DMS79 treated with DMSO at 0.1 percent for 48 hours (cell line): Measurements from ENCODE around the gene FKBP1C.
"Not testable (repeated sequence)": the region's sequence is repeated elsewhere in the genome, so short reads cannot be mapped to it uniquely, and the experiment has no call there.

Experiments
- DNase-seq: peaks from one replicate; lab custom pipeline; 2025; lab: John Stamatoyannopoulos, UW

FKBP1C gene

DNA sequence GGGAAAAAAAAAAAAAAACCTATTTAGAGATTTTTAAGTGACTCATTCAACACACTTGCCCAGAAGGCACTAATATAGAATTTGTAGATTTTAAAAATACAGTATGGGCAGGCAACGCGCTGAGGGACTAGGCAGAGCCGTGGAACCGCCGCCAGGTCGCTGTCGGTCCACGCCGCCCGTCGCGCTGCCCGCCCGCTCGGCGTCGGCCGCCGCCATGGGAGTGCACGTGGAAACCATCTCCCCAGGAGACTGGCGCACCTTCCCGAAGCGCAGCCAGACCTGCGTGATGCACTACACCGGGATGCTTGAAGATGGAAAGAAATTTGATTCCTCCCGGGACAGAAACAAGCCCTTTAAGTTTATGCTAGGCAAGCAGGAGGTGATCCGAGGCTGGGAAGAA lies at the start of gene FKBP1C:
FKBP1C (plus strand) TSS at position 127 of the 400 bp plus-strand sequence.
- DNase-seq = not testable (repeated sequence)

DNA sequence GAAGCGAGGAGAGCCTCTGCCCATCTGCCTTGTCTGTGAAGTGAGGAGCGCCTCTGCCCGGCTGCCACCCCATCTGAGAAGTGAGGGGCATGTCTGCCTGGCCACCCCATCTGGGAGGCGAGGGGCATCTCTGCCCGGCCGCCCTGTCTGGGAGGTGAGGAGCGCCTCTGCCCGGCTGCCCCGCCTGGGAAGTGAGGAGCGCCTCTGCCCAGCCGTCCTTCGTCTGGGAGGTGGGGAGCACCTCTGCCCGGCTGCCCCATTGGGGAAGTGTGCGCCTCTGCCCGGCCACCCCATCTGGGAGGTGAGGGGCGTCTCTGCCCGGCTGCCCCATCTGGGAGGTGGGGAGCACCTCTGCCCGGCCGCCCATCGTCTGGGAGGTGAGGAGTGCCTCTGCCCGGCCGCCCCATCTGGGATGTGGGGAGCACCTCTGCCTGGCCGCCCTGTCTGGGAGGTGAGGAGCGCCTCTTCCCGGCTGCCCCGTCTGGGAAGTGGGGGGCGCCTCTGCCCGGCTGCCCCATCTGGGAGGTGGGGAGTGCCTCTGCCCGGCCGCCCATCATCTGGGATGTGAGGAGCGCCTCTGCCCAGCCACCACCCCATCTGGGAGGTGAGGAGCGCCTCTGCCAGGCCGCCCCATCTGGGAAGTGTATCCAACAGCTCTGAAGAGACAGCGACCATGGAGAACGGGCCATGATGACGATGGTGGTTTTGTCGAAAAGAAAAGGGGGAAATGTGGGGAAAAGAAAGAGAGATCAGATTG lies 47.0 kb upstream of the FKBP1C start:
- DNase-seq = not testable (repeated sequence)

DNA sequence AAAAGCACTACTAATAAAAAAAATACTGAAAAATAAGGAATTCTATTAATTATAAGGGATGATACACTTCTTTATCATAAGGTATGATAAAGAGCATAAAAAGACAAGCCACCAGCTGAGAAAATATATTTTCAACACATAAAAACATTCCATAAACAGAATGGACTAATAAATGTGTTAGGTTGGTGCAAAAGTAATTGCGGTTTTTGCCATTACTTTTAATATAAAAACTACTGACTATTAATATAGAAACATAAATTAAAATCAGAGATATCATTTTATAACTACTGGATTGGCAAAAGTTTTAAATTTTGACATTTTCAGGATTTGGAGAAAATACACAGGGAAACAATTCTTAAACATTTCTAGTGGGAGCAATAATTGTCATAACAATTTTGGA lies 37.1 kb upstream of the FKBP1C start:
- DNase-seq = no peak

DNA sequence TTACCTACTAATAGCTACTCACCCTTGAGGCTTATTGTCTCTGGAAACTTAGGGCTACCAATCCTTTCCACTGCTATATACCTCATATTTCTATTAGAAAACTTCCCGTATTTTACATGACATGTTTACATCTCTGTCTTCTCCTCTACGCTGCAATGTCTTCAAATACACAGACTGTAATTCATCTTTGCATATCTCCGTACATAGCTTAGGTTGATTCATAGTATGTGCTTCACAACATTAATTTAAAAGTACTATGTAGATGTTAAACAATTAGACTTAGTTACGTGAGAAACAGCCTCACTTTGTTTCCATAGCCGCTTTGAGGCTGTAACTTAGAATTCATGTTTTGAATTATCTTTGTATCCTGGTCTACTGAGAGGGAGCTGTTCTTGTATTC lies 35.1 kb upstream of the FKBP1C start:
- DNase-seq = no peak

DNA sequence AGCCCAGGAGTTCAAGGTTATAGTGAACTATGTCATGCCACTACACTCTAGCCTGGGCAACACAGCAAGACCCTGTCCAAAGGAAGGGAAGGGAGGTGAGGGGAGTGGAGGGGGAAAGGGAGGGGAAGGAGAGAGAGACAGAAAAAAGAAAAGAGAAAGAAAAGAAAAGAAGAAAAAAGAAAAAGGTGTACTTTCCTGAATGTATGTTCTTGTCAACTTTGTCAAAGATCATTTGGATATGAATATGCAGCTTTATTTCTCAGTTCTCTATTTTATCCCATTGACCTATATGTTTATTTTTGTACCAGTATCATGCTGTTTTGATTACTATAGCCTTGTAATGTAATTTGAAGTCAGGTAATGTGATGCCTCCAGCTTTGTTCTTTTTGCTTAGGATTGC lies 30.9 kb upstream of the FKBP1C start:
- DNase-seq = no peak

DNA sequence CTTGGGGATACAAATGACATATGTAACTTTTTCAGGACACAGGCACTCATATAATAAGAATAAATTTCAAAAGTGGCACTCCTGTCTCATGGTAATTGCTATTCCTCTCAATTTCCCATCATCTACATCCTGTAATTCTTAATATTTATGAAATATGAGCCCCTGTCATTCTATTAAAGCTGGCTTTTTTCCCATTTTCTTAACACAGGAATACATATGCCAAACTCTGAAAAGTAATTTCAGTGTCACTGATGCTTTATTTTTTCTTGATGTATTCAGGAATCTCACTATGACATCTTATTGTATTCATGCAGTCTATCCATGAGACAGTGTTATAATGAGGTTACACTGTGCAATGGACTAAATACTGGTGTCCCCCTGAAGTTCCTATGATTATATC lies 24.3 kb upstream of the FKBP1C start:
- DNase-seq = no peak

DNA sequence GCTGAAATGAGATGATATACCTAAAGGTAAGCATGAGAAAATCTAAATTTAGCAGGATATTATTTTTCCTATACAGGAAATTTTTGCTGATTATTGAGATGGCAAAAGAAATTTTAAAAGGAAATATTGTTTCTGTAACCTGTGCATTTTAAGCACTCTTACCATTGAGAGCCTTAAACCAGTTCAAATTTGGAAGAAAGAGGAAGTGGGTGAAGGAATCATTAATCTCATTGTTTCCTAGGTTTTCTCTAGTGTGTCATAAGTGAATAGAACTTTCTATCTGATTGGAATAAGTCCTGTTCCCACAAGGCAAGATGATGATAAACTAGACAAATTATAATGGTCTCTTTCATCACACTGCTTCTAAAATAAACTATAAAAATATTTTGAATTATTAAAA lies 22.4 kb upstream of the FKBP1C start:
- no peak for DNase-seq

DNA sequence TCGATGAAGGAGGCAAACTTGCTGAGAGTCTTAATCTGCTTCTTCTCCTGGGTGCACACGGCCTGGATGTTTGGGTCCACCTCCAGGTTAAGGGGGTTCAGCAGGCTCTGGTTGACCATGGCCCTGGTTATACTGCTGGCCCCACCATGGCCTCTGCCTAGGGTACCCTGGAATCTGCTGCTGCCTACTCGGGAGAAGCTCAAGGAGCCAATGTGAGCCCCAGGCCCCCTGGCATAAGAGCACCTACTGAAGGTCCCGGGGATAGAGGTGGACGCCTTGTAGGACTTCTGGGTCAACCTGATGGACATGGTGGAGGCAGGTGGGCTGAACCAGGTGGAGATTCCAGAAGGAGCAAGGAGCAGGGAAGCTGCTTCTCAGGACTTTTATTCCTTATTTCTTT lies 17.9 kb upstream of the FKBP1C start:
- DNase-seq = no peak

DNA sequence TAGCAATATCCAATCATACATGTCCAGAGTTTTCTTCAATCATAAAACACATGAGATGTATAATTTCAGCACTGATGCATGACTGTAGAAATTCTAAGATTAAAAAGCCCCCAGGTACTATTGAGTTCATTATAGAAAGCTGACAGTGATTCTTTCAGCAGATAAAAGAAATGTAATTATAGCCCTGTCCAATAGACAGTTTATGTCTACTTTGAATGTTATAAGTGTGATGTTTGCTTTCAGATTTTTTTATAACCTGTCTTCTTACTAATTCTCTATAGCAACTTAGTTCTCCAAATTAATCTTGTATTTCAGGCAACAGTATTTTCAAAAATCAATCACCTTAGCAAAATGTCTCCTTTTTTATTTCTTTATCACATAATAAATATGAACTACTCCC lies 13.5 kb upstream of the FKBP1C start:
- DNase-seq = no peak

DNA sequence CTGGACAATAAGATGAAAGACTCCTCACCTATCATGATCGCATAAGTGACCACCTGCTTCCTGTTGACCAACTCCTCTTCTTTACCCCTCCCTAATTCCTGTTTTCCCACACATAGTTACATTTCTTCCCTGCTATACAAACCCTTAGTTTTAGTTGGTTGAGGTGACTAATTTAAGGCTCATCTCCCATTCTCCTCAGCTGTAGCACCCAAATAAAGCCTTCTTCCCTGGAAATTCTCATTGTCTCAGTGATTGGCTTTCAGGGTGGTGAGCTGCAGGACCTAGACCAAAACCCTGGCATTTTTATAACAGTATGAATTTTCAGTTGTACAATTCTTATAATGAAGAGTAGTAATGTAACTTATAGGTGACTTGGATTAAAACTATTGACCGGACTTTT lies 2.1 kb downstream of the FKBP1C start:
- no peak for DNase-seq

DNA sequence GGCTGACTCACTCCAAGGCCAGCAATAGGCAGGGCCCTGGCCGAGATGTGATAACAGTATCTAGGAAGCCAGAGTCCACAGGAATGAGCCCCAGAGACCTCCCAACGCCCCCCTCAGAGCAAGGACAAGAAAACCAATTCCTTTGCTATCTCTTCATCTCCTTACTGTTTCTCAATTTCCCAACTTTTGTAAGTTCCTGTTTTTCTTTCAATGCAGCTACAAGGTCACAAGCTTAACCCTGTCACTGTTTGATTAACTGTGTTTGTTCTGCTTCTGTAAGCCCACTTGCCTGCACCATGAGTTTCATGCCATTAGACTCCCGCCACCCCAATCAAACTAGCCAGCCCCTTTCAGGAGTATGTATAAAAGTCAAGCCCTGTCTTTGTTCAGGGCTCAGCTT lies 3.5 kb downstream of the FKBP1C start:
- DNase-seq = no peak

DNA sequence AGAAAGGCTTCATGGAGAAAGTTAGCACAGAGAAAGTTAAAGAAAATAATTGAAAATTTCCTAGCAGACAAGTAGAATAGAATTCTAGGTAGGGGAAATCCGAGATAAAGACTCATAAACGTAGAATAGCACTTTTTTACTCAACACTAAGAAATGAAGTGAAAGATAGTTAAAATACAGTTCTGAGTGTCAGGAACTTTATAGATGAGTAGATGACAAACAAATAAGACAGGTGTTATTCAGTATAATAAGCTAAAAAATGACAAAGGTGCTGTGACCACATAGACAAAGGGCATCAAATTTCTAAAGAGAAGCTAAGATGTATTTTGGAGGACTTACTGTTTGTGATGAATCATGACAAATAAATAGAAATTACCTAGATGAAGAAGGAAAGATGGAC lies 12.9 kb downstream of the FKBP1C start:
- no peak for DNase-seq

DNA sequence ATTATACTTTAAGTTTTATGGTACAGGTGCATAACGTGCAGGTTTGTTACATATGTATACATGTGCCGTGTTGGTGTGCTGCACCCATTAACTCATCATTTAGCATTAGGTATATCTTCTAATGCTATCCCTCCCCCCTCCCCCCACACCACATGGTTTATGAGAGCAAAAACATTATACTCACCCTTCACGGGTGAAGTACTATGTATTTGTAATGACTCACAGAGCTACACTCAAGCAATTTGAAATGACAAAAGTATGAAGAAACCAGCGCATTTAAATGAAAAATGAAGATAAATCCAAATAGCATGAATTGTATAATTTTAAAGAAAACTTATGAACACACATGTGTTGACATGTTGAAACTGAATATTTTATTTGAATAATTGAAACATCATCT lies 14.7 kb downstream of the FKBP1C start:
- not testable (repeated sequence) for DNase-seq

DNA sequence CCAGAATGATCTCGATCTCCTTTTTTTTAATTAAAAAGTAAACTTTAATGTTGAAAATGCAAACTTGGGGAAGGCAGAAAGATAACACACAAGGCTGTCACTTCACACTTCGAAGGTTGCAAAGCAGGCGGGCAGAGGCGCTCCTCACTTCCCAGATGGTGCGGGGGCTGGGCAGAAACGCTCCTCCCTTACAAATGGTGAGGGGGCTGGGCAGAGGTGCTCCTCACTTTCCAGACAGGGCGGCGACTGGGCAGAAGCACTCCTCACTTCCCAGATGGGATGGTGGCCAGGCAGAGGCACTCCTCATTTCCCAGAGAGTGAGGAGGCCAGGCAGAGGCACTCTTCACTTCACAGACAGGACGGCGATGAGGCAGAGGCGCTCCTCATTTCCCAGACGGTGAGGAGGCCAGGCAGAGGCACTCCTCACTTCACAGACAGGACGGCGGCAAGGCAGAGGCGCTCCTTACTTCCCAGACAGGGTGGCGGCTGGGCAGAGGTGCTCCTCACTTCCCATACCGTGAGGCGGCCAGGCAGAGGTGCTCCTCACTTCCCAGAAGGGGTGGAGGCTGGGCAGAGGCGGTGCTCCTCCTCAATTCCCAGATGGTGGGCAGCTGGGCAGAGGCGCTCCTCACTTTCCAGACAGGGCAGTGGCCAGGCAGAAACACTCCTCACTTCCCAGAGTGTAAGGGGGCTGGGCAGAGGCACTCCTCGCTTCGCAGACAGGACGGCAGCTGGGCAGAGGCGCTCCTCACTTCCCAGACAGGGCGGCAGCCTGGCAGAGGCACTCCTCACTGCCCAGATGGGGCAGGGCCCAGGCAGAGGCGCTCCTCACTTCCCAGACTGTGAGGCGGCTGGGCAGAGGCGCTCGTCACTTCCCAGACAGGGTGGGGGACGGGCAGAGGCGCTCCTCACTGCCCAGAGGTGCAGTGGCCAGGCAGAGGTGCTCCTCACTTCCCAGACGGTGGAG lies 16.9 kb downstream of the FKBP1C start:
- DNase-seq = not testable (repeated sequence)

DNA sequence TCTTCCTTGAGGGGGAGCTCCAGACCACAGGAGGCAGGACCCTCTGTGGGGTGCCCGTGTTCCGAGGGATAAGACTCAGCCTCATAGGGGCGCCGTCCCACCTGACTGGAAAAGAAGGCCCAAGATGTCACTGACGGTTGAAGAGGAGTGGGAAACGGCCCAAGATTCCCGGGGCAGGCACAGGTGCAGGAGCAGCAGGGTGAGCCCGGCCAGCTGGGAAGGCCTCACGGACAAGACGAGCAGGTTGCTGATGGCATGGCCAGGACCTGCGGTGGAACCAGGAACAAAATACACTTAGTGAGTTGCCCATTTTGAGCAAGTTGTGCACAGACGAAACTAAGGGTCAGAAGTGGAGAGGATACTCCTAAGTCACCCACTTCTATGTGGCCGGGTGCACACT lies 18.8 kb downstream of the FKBP1C start:
- not testable (repeated sequence) for DNase-seq

DNA sequence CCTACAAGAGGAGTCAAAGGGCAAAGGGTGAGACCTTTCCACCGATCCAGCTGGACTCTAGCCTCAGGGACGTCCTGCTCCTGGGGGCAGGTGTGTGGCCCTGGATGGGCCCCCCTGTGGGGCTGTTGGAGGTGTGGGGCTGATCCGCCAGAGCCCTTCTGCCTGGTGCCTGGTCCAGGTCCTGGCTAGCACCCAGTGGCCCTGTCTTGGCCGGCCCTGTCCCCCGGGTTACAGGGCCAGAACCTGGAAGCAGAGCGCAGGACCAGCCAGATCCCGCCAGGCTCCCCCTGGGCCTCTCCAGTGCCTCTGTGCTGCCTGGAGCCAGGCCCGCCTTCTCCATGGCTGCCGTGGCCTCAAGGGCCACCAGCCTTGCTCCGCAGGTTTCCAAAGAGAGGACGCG lies 19.2 kb downstream of the FKBP1C start:
- not testable (repeated sequence) for DNase-seq

DNA sequence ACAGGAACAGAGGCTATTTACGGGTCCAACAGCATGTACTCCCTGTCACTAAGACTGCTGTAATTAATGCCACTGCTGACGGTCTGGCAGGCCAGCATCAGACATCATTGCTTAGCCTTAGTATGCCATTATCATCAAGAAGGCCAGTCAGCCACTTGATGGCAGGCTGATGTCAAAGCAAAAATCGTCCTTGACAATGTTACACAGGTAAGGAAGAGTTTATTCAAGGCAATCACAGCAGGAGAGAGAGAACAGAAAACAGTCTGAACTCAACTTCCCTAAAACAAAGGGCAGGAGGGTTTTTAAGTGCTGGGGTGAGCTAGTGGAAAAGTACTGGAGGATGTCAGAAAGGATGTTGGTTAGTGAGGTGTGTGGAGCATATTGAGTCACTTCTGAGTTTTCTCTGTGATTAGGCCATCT lies 25.1 kb downstream of the FKBP1C start:
- no peak for DNase-seq

DNA sequence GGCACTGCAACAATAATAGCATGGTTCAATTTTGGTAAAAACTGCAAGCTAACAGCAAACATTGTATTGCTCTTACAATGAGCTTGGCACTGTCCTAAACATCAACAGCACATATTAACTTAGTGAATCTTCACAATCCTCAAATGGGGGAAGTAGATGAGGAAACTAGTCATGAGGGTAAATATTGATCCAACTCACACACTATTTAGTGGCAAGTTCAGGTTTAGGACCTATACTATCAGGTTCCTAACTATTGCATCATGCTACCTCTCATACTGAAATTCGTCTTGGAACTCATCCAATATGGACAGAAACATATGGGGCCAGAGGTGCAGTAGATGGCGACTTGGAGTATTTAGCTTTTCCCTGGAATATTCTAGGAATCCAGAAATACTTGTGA lies 34.2 kb downstream of the FKBP1C start:
- no peak for DNase-seq

DNA sequence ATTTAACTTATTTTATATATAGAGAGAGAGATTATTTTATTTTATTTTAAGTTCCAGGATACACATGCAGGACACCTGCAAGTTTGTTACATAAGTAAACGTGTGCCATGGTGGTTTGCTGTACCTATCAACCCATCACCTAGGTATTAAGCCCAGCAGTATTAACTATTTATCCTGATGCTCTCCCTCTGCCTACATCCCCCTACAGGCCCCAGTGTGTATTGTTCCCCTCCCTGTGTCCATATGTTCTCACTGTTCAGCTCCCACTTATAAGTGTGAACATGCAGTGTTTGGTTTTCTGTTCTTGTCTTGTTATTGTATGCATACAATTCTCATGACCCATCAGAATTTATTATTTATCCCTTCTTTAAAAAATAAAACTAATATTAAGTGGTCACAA lies 34.6 kb downstream of the FKBP1C start:
- DNase-seq = no peak

DNA sequence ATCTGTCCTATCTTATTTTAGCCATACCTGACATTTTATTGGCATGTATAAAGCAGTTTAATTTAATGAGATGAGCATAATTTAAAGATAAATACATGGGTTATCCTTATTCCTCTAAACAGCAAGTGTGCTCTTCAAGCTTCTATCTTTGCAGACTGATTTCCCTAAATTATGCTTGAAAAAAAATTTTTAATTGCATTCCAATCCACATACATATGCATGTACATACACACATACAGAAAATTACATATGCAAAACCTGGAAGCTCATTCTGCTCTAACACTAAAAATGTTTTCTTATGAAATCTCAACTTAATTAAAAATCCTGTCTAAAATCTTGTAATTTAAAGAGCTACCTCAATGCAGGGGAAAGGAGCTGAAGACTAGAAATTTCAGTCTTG lies 35.3 kb downstream of the FKBP1C start:
- DNase-seq = no peak

DNA sequence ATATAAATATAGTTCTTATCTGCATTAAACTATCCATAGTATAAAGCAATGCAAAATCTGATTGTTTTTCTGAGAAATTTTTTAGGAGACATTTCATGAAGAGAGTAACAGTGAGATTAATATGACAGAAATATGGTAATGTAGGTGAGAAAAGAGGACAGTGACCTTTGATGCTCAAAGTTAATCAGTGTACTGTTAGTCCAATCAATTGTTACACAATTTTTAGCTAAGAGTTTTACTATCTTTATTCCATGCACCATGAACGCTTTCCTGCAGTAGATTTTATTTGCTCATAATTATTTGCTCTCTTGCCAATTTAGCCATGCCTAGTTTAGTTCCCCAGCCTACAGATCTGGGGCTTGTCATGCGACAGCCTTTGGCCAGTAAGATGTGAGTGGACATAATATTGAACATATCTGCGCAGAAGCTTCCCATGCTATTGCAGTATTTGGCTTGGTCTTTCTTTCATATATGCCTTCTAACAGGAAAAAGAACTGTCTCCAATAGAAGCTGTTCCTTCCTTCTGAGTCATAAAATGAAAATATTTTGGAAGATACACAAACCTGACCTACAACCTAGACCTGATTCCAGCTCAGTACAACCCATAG lies 38.7 kb downstream of the FKBP1C start:
- DNase-seq = no peak

DNA sequence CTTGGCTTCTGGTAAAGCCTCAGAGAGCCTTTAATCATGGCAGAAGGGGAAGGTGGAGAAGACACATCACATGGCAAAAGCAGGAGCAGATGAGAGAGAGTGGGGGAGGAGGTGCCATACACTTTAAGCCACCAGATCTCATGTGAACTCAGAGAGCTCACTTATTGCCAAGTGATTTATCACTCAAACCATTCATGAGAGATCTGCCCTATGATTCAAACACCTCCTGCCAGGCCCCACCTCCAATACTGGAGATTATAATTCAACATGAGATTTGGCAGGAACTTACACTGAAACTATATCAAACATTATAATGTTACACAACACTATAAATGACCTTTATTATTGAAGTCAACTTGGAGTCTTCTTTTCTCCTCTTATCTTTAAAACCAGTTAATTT lies 47.9 kb downstream of the FKBP1C start:
- DNase-seq = no peak

DNA sequence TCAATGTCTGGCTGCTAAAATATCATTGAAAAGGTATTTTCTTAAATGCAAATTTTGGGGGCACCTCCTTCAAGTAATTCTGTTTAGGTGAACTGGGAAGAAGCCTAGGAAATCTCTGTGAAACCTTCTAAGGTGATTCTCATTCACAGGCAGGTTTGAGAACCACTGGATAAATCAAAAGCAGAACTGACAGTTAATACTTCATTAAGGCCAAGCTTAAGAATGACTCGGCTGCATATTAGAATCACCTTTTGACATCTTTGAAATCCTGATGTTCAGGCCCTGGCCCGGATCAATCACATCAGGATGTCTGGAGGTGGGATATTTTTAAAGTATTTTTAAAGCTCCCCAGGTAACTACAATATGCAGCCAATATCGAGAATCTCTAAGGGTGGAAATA lies 50.6 kb downstream of the FKBP1C start:
- DNase-seq = no peak
